Testis (tissue), 3 donors: ENCODE data around the gene PCIF1. TPM values are rescaled to one million over a fixed set of nuclear protein-coding genes. Genes with fewer than 3 reads are reported as not detected.
"Not testable (repeated sequence)": the region's sequence is repeated elsewhere in the genome, so short reads cannot be mapped to it uniquely, and the experiment has no call there.

Source experiments
- DNase-seq: peaks from one replicate; pipeline ENCODE4 v3.0.0-alpha.2; 2019
- H3K27ac ChIP-seq, 2 donors: fragments of 200-600 bp; sonication (generic); one replicate each; pipeline ENCODE4 v1.5.1; 2019
- H3K27me3 ChIP-seq: fragments of 200-600 bp; sonication (generic); one replicate; pipeline ENCODE4 v1.5.1; 2019
- H3K36me3 ChIP-seq: fragments of 200-600 bp; sonication (generic); one replicate; pipeline ENCODE4 v1.5.1; 2017; ENCODE audit warnings: low read depth; ENCODE audit errors: missing control alignments
- H3K4me1 ChIP-seq: fragments of 200-600 bp; sonication (generic); one replicate; pipeline ENCODE4 v1.5.1; 2019
- H3K4me3 ChIP-seq, 2 donors: fragments of 200-600 bp; sonication (generic); one replicate each; pipeline ENCODE4 v1.5.1; 2017 to 2019
- H3K9me3 ChIP-seq: fragments of 200-600 bp; sonication (generic); one replicate; pipeline ENCODE4 v1.5.1; 2017
- POLR2A ChIP-seq: fragments of 450-650 bp; IDR thresholded peaks from one replicate; pipeline ENCODE4 v1.6.1; 2017; ENCODE audit warnings: antibody characterized with exemption, mild to moderate bottlenecking, moderate library complexity
- WGBS, 2 donors: methylation state at CpG; one replicate each; pipeline ENCODE4 v1.1.5; 2018; 5-methylcytosine and 5-hydroxymethylcytosine counted together
- intact Hi-C: fragments of 100-400 bp; cut with DNase I; formaldehyde crosslinking; loops from one replicate; pipeline ENCODE4 v1.15.1; 2023; ENCODE audit warnings: low total_unique reads
- polyA plus RNA-seq: library from polyadenylated mRNA; stranded (reverse); fragments of 350-450 nt; fragmentation: Illumina TruSeq; extraction: RNeasy Lipid Tissue Mini Kit (QIAGEN cat#74804); gene quantifications from one replicate; pipeline ENCODE4 v1.2.3, GENCODE V29; 2014; ENCODE audit warnings: low read depth, low replicate concordance; ENCODE audit not compliant: insufficient read depth
- total RNA-seq, 2 donors: library from RNA; depleted of rRNA; stranded (reverse); fragments of >200 nt; gene quantifications; one replicate each; pipeline ENCODE4 v1.2.3, GENCODE V29; 2016
- TF ChIP-seq, protein P1 (sequence below), 3 experiments: fragments of 450-650 bp in 2 of 3; fragments of 200-600 bp in 1 of 3; sonication (generic) in 1 of 3; IDR thresholded peaks; one replicate each; pipeline ENCODE4 v1.5.1; 2016 to 2019; ENCODE audit warnings: antibody characterized with exemption in 3 of 3, mild to moderate bottlenecking in 2 of 3, moderate library complexity in 1 of 3

The PCIF1 gene
- total and polyA plus RNA-seq, 3 donors from 2014 or later, result 39.3 to 48.7 (median 39.4) TPM

DNA sequence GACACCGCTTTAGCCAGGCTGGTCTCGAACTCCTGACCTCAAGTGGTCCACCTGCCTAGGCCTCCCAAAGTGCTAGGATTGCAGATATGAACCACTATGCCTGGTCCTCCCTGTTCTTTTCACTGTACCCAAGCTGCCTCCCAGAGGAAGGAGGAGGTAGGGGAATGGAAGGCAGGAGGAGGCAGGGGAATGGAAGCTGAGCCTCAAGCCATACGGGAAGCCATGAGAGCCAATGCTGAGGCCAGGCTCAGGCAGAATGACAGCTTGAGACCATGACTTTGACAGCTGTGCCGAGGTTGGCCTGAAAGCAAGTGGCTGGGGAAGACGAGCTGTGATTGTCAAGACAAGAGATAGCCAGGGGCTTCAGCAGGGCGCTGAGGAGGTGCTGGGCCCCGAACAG is 51.1 kb downstream of the PCIF1 start:
- Histone ChIP-seq H3K36me3 (no peaks in the 10 kb centered on the region), H3K4me3 (no peak overlapping the region), H3K27me3 (no peaks in the 10 kb centered on the region), H3K27ac (no peak overlapping the region), H3K4me1 (no peaks in the 10 kb centered on the region), H3K9me3 (no peaks in the 10 kb centered on the region)
- TF ChIP-seq, protein P1, sequence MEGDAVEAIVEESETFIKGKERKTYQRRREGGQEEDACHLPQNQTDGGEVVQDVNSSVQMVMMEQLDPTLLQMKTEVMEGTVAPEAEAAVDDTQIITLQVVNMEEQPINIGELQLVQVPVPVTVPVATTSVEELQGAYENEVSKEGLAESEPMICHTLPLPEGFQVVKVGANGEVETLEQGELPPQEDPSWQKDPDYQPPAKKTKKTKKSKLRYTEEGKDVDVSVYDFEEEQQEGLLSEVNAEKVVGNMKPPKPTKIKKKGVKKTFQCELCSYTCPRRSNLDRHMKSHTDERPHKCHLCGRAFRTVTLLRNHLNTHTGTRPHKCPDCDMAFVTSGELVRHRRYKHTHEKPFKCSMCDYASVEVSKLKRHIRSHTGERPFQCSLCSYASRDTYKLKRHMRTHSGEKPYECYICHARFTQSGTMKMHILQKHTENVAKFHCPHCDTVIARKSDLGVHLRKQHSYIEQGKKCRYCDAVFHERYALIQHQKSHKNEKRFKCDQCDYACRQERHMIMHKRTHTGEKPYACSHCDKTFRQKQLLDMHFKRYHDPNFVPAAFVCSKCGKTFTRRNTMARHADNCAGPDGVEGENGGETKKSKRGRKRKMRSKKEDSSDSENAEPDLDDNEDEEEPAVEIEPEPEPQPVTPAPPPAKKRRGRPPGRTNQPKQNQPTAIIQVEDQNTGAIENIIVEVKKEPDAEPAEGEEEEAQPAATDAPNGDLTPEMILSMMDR (IDR thresholded peaks at IDR 0.05), result no peak
- TF ChIP-seq POLR2A, result no peak
- intact Hi-C loops, result no loop called here
- no peak for DNase-seq
- 49 to 75% methylated on average over 7 of the region's 7 CpGs for WGBS, 2 donors

DNA sequence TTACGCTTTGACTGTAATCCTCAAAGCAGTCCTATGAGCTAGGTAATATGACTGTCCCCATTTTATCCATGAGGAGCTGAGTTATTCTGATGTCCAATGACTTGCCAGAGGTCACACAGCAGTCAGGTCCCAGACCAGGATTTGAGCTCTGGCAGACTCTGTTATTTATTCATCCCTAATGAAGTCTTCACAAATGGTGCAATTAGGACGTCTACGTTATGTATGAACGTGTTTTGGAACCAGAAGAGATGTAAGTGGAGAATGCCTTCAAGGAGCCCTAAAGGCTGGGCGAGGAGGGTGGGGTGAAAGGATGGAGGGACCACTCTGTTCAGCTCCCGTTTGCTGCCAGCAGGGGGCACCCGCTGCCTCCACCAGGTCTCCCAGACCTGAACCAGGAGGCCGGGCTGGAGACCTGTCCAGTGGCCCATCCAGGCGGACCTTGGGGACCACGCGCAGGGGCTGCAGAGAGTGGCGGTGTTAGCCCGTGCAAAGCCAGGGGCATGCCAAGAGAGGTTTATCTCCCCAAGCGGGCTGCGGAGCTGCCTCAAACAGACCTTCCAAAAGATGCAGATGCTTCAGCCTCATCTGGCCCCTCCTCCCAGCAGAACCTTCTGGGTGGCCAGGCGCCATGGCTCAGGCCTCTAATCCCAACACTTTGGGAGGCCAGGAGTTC is 52.8 kb downstream of the PCIF1 start:
- intact Hi-C loops, result no loop called here
- Histone ChIP-seq H3K36me3 (no peaks in the 10 kb centered on the region), H3K4me1 (no peaks in the 10 kb centered on the region), H3K4me3 (no peak overlapping the region), H3K9me3 (no peaks in the 10 kb centered on the region), H3K27me3 (no peaks in the 10 kb centered on the region), H3K27ac (no peak overlapping the region)
- peak; percentile 84 for DNase-seq
- 31 to 37% methylated on average over 12 to 16 of the region's 16 CpGs for WGBS, 2 donors
- no peak for TF ChIP-seq POLR2A
- TF ChIP-seq, protein P1 (IDR thresholded peaks at IDR 0.05), result peak; percentile 34 to 77 (median 57)

DNA sequence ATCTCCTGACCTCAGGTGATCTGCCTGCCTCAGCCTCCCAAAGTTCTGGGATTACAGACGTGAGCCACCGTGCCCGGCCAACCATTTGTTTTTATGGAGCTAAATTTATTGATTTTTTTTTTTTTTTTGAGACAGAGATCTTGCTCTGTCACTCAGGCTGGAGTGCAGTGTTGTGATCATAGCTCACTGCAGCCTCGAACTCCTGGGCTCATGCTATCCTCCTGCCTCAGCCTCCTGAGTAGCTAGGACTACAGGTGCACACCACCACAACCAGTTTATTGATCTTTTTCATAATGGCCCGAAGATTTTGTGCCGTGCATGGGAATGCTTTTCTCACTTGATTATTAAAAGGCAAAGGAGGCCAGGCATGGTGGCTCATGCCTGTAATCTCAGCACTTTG is 54.3 kb downstream of the PCIF1 start:
- intact Hi-C loops, H3K27me3 ChIP-seq: not testable (repeated sequence)
- 79 to 88% methylated on average over 6 of the region's 6 CpGs for WGBS, 2 donors

DNA sequence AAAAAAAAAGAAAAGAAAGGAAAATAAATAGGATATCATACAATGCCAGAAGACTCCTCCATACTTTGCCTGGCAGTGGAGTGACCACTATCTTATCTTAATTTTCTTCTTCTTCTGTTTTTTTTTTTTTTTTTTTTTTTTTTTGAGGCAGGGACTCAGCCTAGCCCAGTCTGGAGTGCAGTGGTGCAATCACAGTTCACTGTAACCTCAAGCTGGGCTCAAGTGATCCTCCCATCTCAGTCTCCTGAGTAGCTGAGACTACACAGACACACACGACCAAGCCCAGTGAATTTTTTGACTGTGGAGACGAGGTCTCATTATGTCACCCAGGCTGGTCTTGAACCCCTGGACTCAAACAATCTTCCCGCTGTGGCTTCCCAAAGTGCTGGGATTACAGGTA is 57.1 kb downstream of the PCIF1 start:
- no peaks in the 10 kb centered on the region for H3K4me1 ChIP-seq
- H3K36me3 ChIP-seq, result no peaks in the 10 kb centered on the region
- no peaks in the 10 kb centered on the region for H3K9me3 ChIP-seq
- no peak overlapping the region for H3K4me3 ChIP-seq
- H3K27me3 ChIP-seq, result no peaks in the 10 kb centered on the region
- TF ChIP-seq, protein P1 (IDR thresholded peaks at IDR 0.05), result no peak
- TF ChIP-seq POLR2A, result no peak
- intact Hi-C loops, result no loop called here
- WGBS, 2 donors, result 89 to 90% methylated on average over 3 of the region's 3 CpGs
- H3K27ac ChIP-seq, result no peak overlapping the region
- no peak for DNase-seq

More for the DNA sequence above, 54.3 kb downstream of the PCIF1 start:
- not testable (repeated sequence) for H3K4me1 ChIP-seq, H3K27ac ChIP-seq, H3K4me3 ChIP-seq, H3K36me3 ChIP-seq, H3K9me3 ChIP-seq, DNase-seq

DNA sequence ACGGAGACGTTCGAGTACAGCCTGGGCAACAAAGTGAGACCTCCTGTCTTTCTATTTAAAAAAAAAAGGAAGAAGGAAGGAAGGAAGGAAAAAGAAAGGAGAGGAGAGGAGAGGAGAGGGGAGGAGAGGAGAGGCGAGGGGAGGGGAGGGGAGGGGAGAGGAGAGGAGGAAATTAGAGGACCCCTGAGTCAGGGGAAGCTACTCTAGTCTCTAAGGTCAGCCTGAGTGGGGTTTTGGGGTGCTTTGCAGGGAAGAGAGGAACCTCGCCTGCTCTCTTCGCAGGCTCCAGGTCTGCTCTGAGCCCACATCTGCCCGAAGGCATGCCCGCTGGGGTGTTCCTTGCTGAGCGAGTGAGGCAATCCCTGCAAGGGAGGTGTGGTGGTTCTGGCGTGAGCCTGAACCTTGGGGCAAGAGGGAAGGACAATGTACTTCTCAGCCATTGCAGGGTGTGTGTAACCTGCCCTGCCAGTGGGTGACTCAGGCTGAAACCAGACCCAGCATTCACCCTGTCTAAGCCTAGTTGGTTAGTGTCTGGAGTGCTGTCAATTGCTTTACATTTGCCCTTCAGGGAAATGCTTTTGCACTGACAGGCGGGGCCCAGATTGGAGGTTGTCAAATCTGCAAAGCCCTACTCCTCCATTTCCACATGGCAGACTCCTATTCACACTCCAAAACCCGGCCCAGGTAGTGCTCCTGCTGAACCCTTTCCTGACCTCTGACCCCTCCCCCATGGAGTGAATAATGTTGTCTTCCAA is 58.9 kb downstream of the PCIF1 start:
- H3K36me3 ChIP-seq, result no peaks in the 10 kb centered on the region
- H3K27me3 ChIP-seq, result no peaks in the 10 kb centered on the region
- intact Hi-C loops, result no loop called here
- H3K4me1 ChIP-seq, result no peaks in the 10 kb centered on the region
- 73 to 85% methylated on average over 10 to 12 of the region's 12 CpGs for WGBS, 2 donors
- H3K4me3 ChIP-seq, result no peak overlapping the region
- no peaks in the 10 kb centered on the region for H3K9me3 ChIP-seq
- no peak for DNase-seq
- TF ChIP-seq, protein P1 (IDR thresholded peaks at IDR 0.05), result no peak
- TF ChIP-seq POLR2A, result no peak
- H3K27ac ChIP-seq, result no peak overlapping the region
